ENCODE data around the gene MEST.

The MEST gene

DNA sequence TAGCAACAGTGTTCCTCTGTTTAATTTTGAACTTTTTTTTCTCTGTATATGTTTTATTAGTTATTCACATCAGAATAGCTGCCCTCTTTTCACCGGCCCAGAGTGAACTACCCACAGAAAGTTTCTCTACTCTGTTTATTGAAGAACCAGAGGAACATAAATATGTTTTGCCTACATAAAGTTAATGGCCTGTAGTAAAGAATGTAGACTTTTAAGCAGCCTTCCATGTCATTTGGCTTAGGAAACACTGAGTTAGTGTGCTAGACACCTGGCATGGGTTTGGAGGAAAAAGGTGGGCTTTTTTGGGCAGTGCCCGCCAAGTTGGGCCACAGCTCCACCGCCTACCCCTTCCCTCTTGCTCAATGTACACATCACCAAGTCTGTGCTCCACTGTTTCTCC is 8.9 kb upstream of the MEST start:
- no peak for DNase-seq (ENCODE audit: low read depth)
- no peak overlapping the region for H3K4me3 ChIP-seq (ENCODE audit: low read depth, low read length)
- TF ChIP-seq, protein P1, sequence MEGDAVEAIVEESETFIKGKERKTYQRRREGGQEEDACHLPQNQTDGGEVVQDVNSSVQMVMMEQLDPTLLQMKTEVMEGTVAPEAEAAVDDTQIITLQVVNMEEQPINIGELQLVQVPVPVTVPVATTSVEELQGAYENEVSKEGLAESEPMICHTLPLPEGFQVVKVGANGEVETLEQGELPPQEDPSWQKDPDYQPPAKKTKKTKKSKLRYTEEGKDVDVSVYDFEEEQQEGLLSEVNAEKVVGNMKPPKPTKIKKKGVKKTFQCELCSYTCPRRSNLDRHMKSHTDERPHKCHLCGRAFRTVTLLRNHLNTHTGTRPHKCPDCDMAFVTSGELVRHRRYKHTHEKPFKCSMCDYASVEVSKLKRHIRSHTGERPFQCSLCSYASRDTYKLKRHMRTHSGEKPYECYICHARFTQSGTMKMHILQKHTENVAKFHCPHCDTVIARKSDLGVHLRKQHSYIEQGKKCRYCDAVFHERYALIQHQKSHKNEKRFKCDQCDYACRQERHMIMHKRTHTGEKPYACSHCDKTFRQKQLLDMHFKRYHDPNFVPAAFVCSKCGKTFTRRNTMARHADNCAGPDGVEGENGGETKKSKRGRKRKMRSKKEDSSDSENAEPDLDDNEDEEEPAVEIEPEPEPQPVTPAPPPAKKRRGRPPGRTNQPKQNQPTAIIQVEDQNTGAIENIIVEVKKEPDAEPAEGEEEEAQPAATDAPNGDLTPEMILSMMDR (IDR thresholded peaks at IDR 0.05; ENCODE audit: low read depth, low read length, missing control alignments): no peak

DNA sequence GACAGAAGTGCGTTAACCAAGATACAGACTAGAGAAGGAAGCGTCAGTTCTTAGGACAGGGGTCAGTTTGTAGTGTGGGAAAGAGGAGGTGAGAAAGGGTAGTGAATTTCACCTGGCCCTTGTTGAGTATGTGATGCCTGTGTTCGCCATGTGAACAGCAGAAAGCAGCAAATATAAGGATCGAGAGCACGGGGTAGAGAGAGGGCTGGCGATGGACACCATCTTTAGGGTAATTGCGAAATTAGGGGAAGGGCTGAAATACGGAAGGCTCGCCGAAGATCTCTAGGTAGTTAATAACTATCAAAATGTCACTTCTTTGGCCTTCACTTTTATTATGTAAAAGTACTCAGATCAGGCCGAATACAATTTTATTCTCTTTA is 6.2 kb upstream of the MEST start:
- no peak for DNase-seq (ENCODE audit: low read depth)
- H3K4me3 ChIP-seq (ENCODE audit: low read depth, low read length): peak overlapping the region; percentile 54; the same call in 1 of the 2 replicates
- TF ChIP-seq, protein P1 (IDR thresholded peaks at IDR 0.05; ENCODE audit: low read depth, low read length, missing control alignments): no peak

DNA sequence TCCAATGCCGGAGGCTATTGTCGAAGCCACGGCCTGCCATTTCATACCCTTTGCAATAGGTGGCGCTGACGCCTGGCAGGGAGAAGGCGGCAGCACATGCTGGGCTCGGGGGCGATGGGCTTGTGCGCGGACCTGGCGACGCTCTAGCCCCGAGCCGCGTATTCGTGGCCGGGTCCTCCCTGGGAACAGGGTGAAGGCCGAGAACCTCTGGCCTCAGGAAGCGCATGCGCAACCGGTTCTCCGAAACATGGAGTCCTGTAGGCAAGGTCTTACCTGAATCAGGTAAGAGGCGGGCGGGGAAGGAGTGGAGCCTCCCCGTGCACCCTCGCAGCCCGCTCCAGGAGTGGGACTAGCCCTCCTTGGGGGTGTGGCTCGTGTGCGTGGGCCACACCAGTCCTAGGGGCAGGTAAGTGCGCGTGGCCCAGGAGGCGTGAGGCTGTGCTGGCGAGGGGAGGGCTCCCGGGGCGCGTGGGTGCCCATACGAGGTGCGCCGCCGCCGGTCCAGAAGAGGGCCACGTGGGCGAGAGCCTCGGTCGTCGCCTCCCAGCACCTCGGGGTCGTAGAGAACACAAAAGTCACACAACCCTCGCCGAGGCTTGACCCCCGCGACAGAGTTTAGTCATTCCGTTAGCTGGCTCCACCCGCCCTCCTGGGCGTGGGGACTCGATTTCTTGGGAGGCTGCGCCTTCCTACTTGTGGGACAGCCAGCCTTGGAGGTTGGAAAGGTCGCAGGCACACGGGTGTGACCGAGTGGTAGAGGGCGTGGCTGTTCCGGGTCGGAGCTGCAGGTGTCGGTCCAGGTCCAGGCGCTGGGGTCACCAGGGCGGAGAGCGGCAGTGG is 5.6 kb upstream of the MEST start:
- H3K4me3 ChIP-seq (ENCODE audit: low read depth, low read length): peak overlapping the region; percentile 54
- TF ChIP-seq, protein P1 (IDR thresholded peaks at IDR 0.05; ENCODE audit: low read depth, low read length, missing control alignments): peak; percentile 84
- peak; percentile 33 for DNase-seq (ENCODE audit: low read depth)

DNA sequence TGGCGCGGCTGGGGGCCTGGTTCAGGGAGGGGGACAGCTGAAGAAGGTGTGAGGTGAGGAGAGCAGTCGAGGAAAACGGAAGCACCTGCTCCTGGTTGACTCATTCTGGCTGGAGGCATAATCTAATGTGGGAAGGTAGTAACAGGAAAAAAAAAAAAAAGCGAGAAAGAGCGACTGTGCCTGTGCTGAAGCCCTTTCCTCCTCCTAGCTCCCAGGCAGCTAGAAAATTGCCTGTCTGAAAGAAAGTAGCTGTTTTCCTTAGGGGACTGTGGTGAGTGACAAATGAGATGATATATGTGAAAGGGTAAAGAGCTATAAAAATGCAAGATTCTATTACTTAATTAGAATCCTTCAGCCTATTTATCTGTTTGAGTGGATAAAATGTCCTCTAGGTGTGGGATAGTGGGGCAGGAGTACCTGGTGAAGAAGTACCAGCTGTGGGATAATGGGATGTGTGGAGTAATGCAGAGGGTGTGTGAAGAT is 4.9 kb upstream of the MEST start:
- peak overlapping the region; percentile 54 for H3K4me3 ChIP-seq (ENCODE audit: low read depth, low read length)
- no peak for DNase-seq (ENCODE audit: low read depth)
- TF ChIP-seq, protein P1 (IDR thresholded peaks at IDR 0.05; ENCODE audit: low read depth, low read length, missing control alignments): no peak

DNA sequence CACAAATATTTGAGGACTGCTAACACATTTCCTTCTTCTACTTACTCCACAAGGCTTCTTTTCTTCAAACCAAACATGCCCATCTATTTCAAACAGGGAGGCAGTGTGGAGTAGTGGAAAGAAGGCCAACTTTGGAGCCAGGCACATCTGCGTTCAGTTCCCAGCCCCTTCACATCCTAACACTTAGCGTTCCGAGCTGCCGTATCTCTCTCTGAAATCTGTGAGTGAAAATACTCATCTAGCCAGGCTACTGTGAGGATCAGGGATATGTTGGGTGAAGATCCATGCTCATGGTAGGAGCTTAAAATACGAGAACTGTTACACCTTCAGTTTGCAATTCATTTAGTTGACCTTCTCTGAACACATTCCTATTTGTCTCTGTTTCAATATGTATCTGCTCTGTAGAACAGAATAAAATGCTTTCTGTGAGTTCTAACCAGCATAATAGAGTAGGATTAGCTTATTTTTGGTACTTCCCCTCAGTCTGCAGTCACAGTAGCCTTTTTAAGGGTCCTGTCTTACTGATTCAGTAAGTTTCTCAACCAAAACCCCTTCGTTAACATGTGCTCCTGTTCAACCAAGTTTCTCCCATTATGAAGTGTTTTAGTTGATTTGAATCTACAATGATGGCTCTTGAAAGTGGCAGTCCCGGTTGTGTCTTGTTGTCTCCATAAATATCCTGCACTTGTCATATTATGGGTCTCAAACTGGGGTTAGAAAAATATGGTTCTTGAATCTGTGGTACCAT is 3.3 kb upstream of the MEST start:
- DNase-seq (ENCODE audit: low read depth): no peak
- TF ChIP-seq, protein P1 (IDR thresholded peaks at IDR 0.05; ENCODE audit: low read depth, low read length, missing control alignments): no peak
- H3K4me3 ChIP-seq (ENCODE audit: low read depth, low read length): no peak overlapping the region

DNA sequence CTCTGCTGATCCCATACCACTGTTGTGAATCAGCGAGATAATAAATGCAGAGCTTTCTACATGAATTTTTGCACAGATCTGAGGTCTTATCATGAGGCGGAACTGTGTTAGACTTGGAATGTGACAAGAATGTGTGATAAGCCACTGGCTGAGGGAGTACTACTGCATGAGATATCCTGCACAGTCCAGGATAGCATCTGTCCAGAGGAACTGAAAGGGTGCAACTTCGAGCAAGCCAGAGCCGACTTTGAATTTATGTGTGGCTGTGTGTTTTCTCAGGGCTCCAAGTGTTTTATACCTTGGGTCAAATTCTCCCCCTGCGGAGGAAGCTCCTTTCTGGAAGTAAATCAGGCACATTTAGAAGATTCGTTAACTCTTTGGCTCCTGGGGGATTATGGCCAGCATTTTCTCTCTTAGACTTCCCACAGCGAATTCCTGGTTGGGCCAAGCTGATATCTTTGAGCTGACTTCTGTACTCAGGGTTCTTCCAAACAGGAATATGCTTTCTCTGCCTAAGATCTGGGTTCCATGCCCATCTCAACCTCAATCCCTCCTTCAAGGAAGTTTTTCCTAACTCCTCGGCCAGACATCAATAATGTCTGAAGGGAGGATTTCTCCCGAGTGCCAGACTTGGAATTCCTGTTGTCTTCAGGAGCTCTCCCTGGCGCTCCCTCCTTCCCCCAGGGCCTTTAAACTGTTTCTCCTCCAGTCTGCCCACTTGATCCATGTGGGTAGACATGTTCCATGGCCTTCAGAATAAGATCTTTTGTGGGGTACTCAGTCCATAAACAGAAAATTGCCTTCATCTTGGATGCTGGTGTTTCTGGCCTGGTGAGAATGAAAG is 2.5 kb upstream of the MEST start:
- TF ChIP-seq, protein P1 (IDR thresholded peaks at IDR 0.05; ENCODE audit: low read depth, low read length, missing control alignments): no peak
- no peak for DNase-seq (ENCODE audit: low read depth)
- no peak overlapping the region for H3K4me3 ChIP-seq (ENCODE audit: low read depth, low read length)
